GM23248 (cell line): ENCODE data around the gene ZBTB17. TPM values are rescaled to one million over a fixed set of nuclear protein-coding genes. Genes with fewer than 3 reads are reported as not detected.
A peak's percentile ranks its signal among the peaks of the same experiment; 100 is the strongest.

Experiments
- DNase-seq: peaks from one replicate; pipeline ENCODE4 v3.0.0-alpha.2; 2015
- H2AFZ ChIP-seq: fragments of 200-600 bp; sonication (generic); 2 replicates; pipeline ENCODE4 v1.6.1; 2016; ENCODE audit warnings: antibody characterized with exemption
- H3F3A ChIP-seq: fragments of 200-600 bp; sonication (generic); 2 replicates; pipeline ENCODE4 v1.6.1; 2016; ENCODE audit warnings: mild to moderate bottlenecking, antibody characterized with exemption, mixed run types; ENCODE audit not compliant: insufficient read depth
- H3K27ac ChIP-seq: fragments of 200-600 bp; sonication (generic); 2 replicates; pipeline ENCODE4 v1.5.1; 2016; ENCODE audit warnings: mild to moderate bottlenecking
- H3K27me3 ChIP-seq: fragments of 200-600 bp; sonication (generic); replicated peaks from 2 replicates; pipeline ENCODE4 v1.6.1; 2016; ENCODE audit warnings: mild to moderate bottlenecking; ENCODE audit not compliant: insufficient read depth
- H3K36me3 ChIP-seq: fragments of 200-600 bp; sonication (generic); 2 replicates; pipeline ENCODE4 v1.6.1; 2016; ENCODE audit warnings: low read depth, mild to moderate bottlenecking
- H3K4me1 ChIP-seq: fragments of 200-600 bp; sonication (generic); 2 replicates; pipeline ENCODE4 v1.6.1; 2016; ENCODE audit warnings: mild to moderate bottlenecking; ENCODE audit not compliant: insufficient read depth
- H3K4me2 ChIP-seq: fragments of 200-600 bp; sonication (generic); one replicate; pipeline ENCODE4 v1.6.1; 2016; ENCODE audit warnings: mild to moderate bottlenecking; ENCODE audit not compliant: unreplicated experiment
- H3K4me3 ChIP-seq: fragments of 200-600 bp; sonication (generic); 2 replicates; pipeline ENCODE4 v1.5.1; 2016; ENCODE audit warnings: mild to moderate bottlenecking
- H3K79me2 ChIP-seq: fragments of 200-600 bp; sonication (generic); 2 replicates; pipeline ENCODE4 v1.6.1; 2016; ENCODE audit warnings: mild to moderate bottlenecking; ENCODE audit not compliant: insufficient read depth
- H3K9ac ChIP-seq: fragments of 200-600 bp; sonication (generic); 2 replicates; pipeline ENCODE4 v1.6.1; 2016; ENCODE audit warnings: mild to moderate bottlenecking
- H3K9me2 ChIP-seq: fragments of 200-600 bp; sonication (generic); 2 replicates; pipeline ENCODE4 v1.6.1; 2016; ENCODE audit warnings: mixed run types, mild to moderate bottlenecking, moderate library complexity; ENCODE audit not compliant: insufficient read depth
- H3K9me3 ChIP-seq: fragments of 200-600 bp; sonication (generic); one replicate; pipeline ENCODE4 v1.6.1; 2017; ENCODE audit warnings: low read depth
- H4K20me1 ChIP-seq: fragments of 200-600 bp; sonication (generic); 2 replicates; pipeline ENCODE4 v1.6.0; 2016; ENCODE audit not compliant: insufficient read depth
- EZH2 ChIP-seq: fragments of 200-600 bp; sonication (generic); IDR thresholded peaks from 2 replicates; pipeline ENCODE4 v1.6.1; 2018; ENCODE audit warnings: antibody characterized with exemption, mild to moderate bottlenecking; ENCODE audit not compliant: insufficient read depth, poor library complexity, severe bottlenecking
- EZH2phosphoT487 ChIP-seq: fragments of 200-600 bp; sonication (generic); IDR thresholded peaks from 2 replicates; pipeline ENCODE4 v1.6.1; 2018; ENCODE audit warnings: antibody characterized with exemption, moderate library complexity, mild to moderate bottlenecking, low read depth; ENCODE audit not compliant: insufficient read depth
- WGBS, 2 experiments: methylation state at CpG; one replicate each; pipeline ENCODE4 v1.1.6; 2015 to 2017; ENCODE audit warnings: low lambda C conversion rate in 2 of 2, low coverage in 1 of 2; ENCODE audit errors: missing lambda C conversion rate in 2 of 2; 5-methylcytosine and 5-hydroxymethylcytosine counted together
- in situ Hi-C: fragments of 300-500 bp; cut with MboI; formaldehyde crosslinking; loops from 2 replicates; pipeline ENCODE4 v1.15.0; 2020
- polyA plus RNA-seq: library from polyadenylated mRNA; unstranded; fragments of >200 nt; fragmentation: Nextera tagmentation; extraction: Ambion mirVana; gene quantifications from 2 replicates; pipeline ENCODE4 v1.2.1, GENCODE V29; 2016
- total RNA-seq: library from RNA; depleted of rRNA; stranded (reverse); fragments of >200 nt; shearing (Covaris generic); gene quantifications from 2 replicates; pipeline ENCODE4 v1.2.3, GENCODE V29; 2014

ZBTB17 gene
- total and polyA plus RNA-seq, 2 experiments from 2014 or later, result 20.5 to 33.2 TPM

DNA sequence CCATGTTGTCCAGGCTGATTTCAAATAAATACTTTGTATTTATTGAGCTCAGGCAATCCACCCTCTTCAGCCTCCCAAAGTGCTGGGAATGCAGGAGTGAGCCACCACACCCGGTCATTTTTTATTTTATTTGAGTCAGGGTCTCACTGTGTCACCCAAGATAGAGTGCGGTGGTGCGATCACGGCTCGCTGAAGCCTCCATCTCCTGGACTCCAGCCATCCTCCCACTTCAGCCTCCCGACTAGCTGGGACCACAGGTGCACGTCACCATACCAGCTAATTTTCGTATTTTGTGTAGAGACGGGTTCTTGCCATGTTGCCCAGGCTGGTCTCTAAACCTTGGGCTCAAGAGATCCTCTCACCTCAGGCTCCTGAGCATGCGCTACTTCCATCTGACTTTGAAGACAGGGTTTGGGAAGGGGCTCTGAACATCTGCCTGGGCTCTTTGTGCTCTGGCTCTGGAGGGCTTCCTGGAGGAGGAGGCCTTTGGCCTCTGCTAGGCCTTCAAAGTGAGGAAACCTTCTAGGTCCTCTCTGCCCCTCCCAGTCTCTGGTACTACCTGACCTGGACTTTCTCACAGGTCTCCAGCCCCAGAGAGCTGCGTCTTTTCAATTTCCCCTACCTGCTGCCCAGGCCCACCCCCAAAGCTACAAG is 36.2 kb upstream of the ZBTB17 start:
- no peak overlapping the region for H3K4me3 ChIP-seq
- peak overlapping the region; percentile 72 for H3K9ac ChIP-seq
- H3K4me2 ChIP-seq, result no peak overlapping the region
- H3K4me1 ChIP-seq, result peaks cover 33% of the 10 kb centered on the region
- TF ChIP-seq EZH2 (no peak), EZH2phosphoT487 (no peak)
- WGBS, 2 experiments, result 88 to 91% methylated on average over 10 to 11 of the region's 11 CpGs
- H4K20me1 ChIP-seq, result no peaks in the 10 kb centered on the region
- no peaks in the 10 kb centered on the region for H3K9me3 ChIP-seq
- no peak overlapping the region for H3K27ac ChIP-seq
- no peak for DNase-seq
- H3K9me2 ChIP-seq, result no peaks in the 10 kb centered on the region
- H3K36me3 ChIP-seq, result no peaks in the 10 kb centered on the region
- H3K27me3 ChIP-seq, result no peaks in the 10 kb centered on the region
- no peaks in the 10 kb centered on the region for H3K79me2 ChIP-seq
- H2AFZ ChIP-seq, result peak overlapping the region; percentile 63
- H3F3A ChIP-seq, result peaks cover 14% of the 10 kb centered on the region
- in situ Hi-C loops, result no loop called here

DNA sequence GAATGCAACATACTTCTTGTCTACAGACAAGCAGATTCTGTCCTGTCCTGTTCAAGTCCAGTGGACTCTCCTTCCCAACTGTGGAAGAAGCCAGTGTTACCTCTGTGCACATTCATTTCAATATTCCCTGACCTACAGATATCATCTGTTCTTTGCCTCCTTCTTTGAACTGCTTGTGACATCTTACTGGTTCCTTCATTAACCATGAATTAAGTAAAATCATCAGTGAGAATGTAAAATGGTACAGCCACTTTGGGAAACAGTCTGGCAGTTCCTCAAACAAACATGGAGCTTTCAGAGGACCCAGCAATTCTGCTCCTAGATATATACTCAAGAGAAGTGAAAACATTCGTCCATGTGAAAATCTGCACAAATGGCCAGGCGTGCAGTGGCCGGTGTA is 34.9 kb upstream of the ZBTB17 start:
- Histone ChIP-seq H3K4me2 (no peak overlapping the region), H3K36me3 (no peaks in the 10 kb centered on the region), H3K4me1 (peaks cover 24% of the 10 kb centered on the region), H3K4me3 (no peak overlapping the region), H3K27me3 (no peaks in the 10 kb centered on the region), H3K9me3 (no peaks in the 10 kb centered on the region), H4K20me1 (no peaks in the 10 kb centered on the region), H3K9ac (no peak overlapping the region), H3K27ac (no peak overlapping the region), H2AFZ (no peak overlapping the region), H3K79me2 (no peaks in the 10 kb centered on the region), H3F3A (peaks cover 14% of the 10 kb centered on the region), H3K9me2 (no peaks in the 10 kb centered on the region)
- TF ChIP-seq EZH2phosphoT487, result no peak
- DNase-seq, result no peak
- in situ Hi-C loops, result no loop called here
- WGBS, 2 experiments, result 83 to 87% methylated on average over 3 of the region's 3 CpGs

- in situ Hi-C loops, result no loop called here
- H3K9me3 ChIP-seq, result no peaks in the 10 kb centered on the region
- 83 to 85% methylated on average over 11 of the region's 11 CpGs for WGBS, 2 experiments
Measured at GRCh38 chr1:16009678-16010077, 33.8 kb upstream of the ZBTB17 start.

DNA sequence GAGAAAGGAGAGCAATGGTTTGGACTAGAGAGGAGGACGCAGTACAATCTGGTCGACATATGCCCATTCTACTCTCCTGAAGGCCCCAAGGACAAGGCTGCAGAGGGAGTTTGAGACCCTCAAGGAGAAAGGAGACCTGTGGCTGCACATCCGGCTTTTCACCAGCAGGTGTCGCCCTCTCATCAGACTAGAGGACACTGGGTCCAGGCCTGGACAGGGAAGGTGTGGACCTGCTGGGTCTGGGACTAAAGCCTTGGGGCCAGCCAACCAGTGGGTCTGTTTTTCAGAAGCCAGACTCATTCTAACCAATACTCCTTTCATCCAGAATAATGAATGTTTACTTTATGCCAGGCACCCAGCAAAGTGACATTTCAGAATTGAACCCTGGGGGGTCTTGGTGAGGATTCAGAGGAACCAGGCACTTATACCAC is 33.1 kb upstream of the ZBTB17 start:
- Histone ChIP-seq H3K4me3 (no peak overlapping the region), H3F3A (peaks cover 14% of the 10 kb centered on the region), H3K4me1 (peaks cover 24% of the 10 kb centered on the region), H3K9me2 (no peaks in the 10 kb centered on the region), H3K4me2 (no peak overlapping the region), H3K27me3 (no peaks in the 10 kb centered on the region), H3K79me2 (no peaks in the 10 kb centered on the region), H4K20me1 (no peaks in the 10 kb centered on the region), H3K27ac (no peak overlapping the region), H3K36me3 (no peaks in the 10 kb centered on the region), H3K9ac (no peak overlapping the region), H3K9me3 (no peaks in the 10 kb centered on the region), H2AFZ (no peak overlapping the region)
- 0% methylated on average over 4 of the region's 4 CpGs for WGBS, 2 experiments
- TF ChIP-seq EZH2phosphoT487 (no peak), EZH2 (no peak)
- peak; percentile 79 for DNase-seq
- in situ Hi-C loops, result no loop called here

More at GRCh38 chr1:16009678-16010077, 33.8 kb upstream of the ZBTB17 start:
- Histone ChIP-seq H3K79me2 (no peaks in the 10 kb centered on the region), H3K27me3 (no peaks in the 10 kb centered on the region), H3F3A (peaks cover 14% of the 10 kb centered on the region), H3K27ac (no peak overlapping the region), H3K4me3 (no peak overlapping the region), H4K20me1 (no peaks in the 10 kb centered on the region), H3K4me2 (no peak overlapping the region), H3K4me1 (peaks cover 24% of the 10 kb centered on the region), H3K9me2 (no peaks in the 10 kb centered on the region), H3K36me3 (no peaks in the 10 kb centered on the region), H2AFZ (no peak overlapping the region), H3K9ac (no peak overlapping the region)
- TF ChIP-seq EZH2, result no peak
- no peak for TF ChIP-seq EZH2phosphoT487
- DNase-seq, result no peak
